ENCODE results near the gene POLR2L. TPM values are rescaled to one million over a fixed set of nuclear protein-coding genes. Genes with fewer than 3 reads are reported as not detected.

The POLR2L gene
- 290 and 350 TPM in 2 replicates for total RNA-seq

GRCh38 chr11:842370-843002 is at the start of gene POLR2L, which contains the start of gene TSPAN4:
POLR2L (minus strand) TSS chr11:842529; CDS start chr11:842508, 21 bp downstream.
TSPAN4 (plus strand) TSS chr11:842852; CDS start chr11:850305, 7,453 bp downstream.

GRCh38 chr11:832529-833113 is 9.7 kb downstream of the POLR2L start, which contains the start of gene CD151:
CD151 (plus strand) TSS chr11:832952; CDS start chr11:836070, 3,118 bp downstream.

GRCh38 chr11:827897-828192 is 14.5 kb downstream of the POLR2L start, which contains the start of gene CRACR2B:
CRACR2B (plus strand) TSS chr11:827919; CDS start chr11:828608, 689 bp downstream.

GRCh38 chr11:818396-819128 is 23.8 kb downstream of the POLR2L start, which contains the start of gene PNPLA2:
PNPLA2 (plus strand) TSS chr11:818914; CDS start chr11:819719, 805 bp downstream.

GRCh38 chr11:809287-810039 is 32.9 kb downstream of the POLR2L start, which contains the start of gene RPLP2:
RPLP2 (plus strand) TSS chr11:809967; CDS start chr11:810235, 268 bp downstream.

GRCh38 chr11:798093-798713 is 44.1 kb downstream of the POLR2L start, which contains the start of gene SLC25A22:
SLC25A22 (minus strand) TSS chr11:798281; CDS start chr11:795006, 3,275 bp downstream.

GRCh38 chr11:789943-790342 is 52.4 kb downstream of the POLR2L start, which contains the start of gene CEND1:
CEND1 (minus strand) TSS chr11:790090; CDS start chr11:788576, 1,514 bp downstream.

Other genes with a start within 250 kb of the POLR2L start
- gene IRF7, start 226.6 kb downstream of the POLR2L start, total RNA-seq, result 11.1 and 16.3 TPM in 2 replicates
- gene CDHR5, start 217.6 kb downstream of the POLR2L start, total RNA-seq, result not detected in 2 replicates
- gene SCT, start 215.3 kb downstream of the POLR2L start, total RNA-seq, result not detected in 2 replicates
- gene DRD4, start 205.3 kb downstream of the POLR2L start, total RNA-seq, result 0.15 TPM in 1 of 2 replicates, not detected in the other
- gene DEAF1, start 147.3 kb downstream of the POLR2L start, total RNA-seq, result 20.7 and 27.2 TPM in 2 replicates
- 8.2 and 8.9 TPM in 2 replicates for gene TMEM80, start 146.7 kb downstream of the POLR2L start, total RNA-seq
- gene EPS8L2, start 136.3 kb downstream of the POLR2L start, total RNA-seq, result 11.8 and 13.5 TPM in 2 replicates
- 157 and 164 TPM in 2 replicates for gene TALDO1, start 95.1 kb downstream of the POLR2L start, total RNA-seq
- 26.3 and 28.1 TPM in 2 replicates for gene GATD1, start 65.0 kb downstream of the POLR2L start, total RNA-seq
- gene CEND1, start 52.4 kb downstream of the POLR2L start, total RNA-seq, result 3.9 and 6.1 TPM in 2 replicates
- 12.9 and 13.6 TPM in 2 replicates for gene SLC25A22, start 44.2 kb downstream of the POLR2L start, total RNA-seq
- gene PIDD1, start 37.3 kb downstream of the POLR2L start, total RNA-seq, result 17.2 and 21.9 TPM in 2 replicates
- 679 and 752 TPM in 2 replicates for gene RPLP2, start 32.6 kb downstream of the POLR2L start, total RNA-seq
- gene PNPLA2, start 23.6 kb downstream of the POLR2L start, total RNA-seq, result 20.5 and 23.8 TPM in 2 replicates
- 3.0 and 6.1 TPM in 2 replicates for gene CRACR2B, start 14.6 kb downstream of the POLR2L start, total RNA-seq
- gene CD151, start 9.6 kb downstream of the POLR2L start, total RNA-seq, result 585 and 606 TPM in 2 replicates
- gene TSPAN4, start 323 bp upstream of the POLR2L start, total RNA-seq, result 186 and 200 TPM in 2 replicates
- gene CHID1, start 68.3 kb upstream of the POLR2L start, total RNA-seq, result 70.1 and 73.7 TPM in 2 replicates
- gene AP2A2, start 83.3 kb upstream of the POLR2L start, total RNA-seq, result 42.9 and 43.7 TPM in 2 replicates
- not detected in 2 replicates for gene MUC6, start 194.2 kb upstream of the POLR2L start, total RNA-seq
- gene MUC2, start 232.3 kb upstream of the POLR2L start, total RNA-seq, result not detected in 2 replicates